ENCODE measurements around the gene NPAT.

Gene NPAT

GRCh38 chr11:108220721-108221336 lies 1.6 kb downstream of the NPAT start:
- no peak for DNase-seq (ENCODE audit: low spot score)
- TF ChIP-seq CTCF (IDR thresholded peaks at IDR 0.05; ENCODE audit: extremely low read depth, missing control alignments): no peak

DNA sequence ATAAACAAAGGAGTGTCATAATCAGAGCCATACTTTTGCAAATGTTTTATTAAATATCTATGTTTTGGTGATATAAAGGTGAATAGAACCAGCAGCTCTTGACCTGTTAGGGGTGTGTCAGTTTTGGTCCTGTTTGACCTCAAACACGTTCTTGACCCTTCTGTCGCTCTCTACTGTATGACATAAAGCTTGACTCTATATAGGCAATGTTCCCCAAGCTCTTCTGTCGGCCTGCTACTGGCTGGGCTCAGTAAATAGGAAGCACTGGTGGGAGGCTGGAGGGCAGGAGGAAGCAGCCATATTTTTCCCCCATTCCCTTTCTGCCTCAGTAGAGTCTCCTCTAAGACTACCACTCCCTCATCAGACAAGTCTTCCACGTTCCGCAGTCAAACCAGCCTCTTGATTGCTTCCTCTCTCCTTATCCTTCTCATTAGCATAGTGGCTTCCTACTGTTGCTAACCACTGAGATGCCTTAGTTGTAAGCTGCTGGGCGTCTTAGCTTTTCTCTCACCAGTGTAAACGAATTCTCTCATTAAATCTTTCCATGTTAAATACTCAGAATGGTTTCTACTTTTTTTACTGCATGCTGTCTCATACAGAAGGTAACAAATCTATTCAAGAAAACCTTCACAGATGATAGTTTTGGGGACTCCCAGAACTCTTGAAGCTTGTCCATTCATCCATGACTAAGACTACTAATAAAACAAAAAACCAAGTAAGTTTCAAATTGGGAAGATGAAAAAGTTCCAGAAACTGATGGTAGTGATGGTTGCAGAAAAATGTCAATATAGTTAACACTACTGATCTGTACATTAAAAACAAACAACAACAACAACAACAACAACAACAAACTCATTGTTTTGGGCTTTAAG lies 3.3 kb downstream of the NPAT start:
- no peak for TF ChIP-seq CTCF (IDR thresholded peaks at IDR 0.05; ENCODE audit: extremely low read depth, missing control alignments)

GRCh38 chr11:108218455-108218854 lies 4.0 kb downstream of the NPAT start:
- no peak for TF ChIP-seq CTCF (IDR thresholded peaks at IDR 0.05; ENCODE audit: extremely low read depth, missing control alignments)
- DNase-seq (ENCODE audit: low spot score): no peak

More for the DNA sequence above, 3.3 kb downstream of the NPAT start:
- DNase-seq (ENCODE audit: low spot score): no peak

GRCh38 chr11:108216988-108217387 lies 5.5 kb downstream of the NPAT start:
- DNase-seq (ENCODE audit: low spot score): no peak

GRCh38 chr11:108213784-108214183 lies 8.7 kb downstream of the NPAT start:
- no peak for DNase-seq (ENCODE audit: low spot score)

More at GRCh38 chr11:108216988-108217387, 5.5 kb downstream of the NPAT start:
- TF ChIP-seq CTCF (IDR thresholded peaks at IDR 0.05; ENCODE audit: extremely low read depth, missing control alignments): no peak

DNA sequence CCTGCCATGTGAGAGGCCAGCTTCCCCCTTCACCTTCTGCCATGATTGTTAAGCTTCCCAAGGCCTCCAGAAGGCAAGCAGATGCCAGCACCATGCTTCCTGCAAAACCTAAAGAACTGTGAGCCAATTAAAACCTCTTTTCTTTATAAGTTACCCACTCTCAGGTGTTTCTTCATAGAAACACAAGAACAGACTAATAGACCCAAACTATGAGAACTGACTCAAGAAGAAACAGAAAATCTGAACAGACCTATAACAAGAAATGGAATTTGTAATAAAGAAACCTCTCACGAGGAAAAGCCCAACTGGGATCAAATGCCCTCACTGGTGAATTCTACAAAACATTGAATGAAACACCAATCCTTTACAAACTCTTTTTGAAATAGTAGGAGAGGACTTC lies 12.0 kb downstream of the NPAT start:
- no peak for DNase-seq (ENCODE audit: low spot score)
- no peak for TF ChIP-seq CTCF (IDR thresholded peaks at IDR 0.05; ENCODE audit: extremely low read depth, missing control alignments)

More at GRCh38 chr11:108213784-108214183, 8.7 kb downstream of the NPAT start:
- no peak for TF ChIP-seq CTCF (IDR thresholded peaks at IDR 0.05; ENCODE audit: extremely low read depth, missing control alignments)

DNA sequence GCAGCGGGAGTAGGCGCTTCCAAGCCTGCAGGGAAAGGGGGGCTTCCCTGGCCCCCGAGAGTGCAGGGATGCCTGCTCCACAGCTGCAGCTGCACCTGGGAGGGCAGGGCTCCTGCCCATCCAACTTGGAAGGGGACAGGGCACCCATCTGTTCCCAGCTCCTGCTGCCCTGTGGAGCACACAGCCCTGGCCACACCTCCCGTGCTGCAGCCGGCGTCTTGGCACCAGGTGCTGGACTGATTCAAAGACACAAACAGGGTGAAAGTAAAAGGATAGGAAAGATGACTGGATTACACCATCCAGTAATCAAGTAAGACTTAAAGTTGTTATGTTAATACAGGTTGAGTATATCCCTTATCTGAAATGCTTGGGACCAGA lies 14.8 kb downstream of the NPAT start:
- TF ChIP-seq CTCF (IDR thresholded peaks at IDR 0.05; ENCODE audit: extremely low read depth, missing control alignments): no peak
- DNase-seq (ENCODE audit: low spot score): no peak
